Esophagus muscularis mucosa (tissue), 4 donors: ENCODE results near the gene SLC9A1.

Source experiments
- EP300 ChIP-seq: sonication (generic); formaldehyde crosslinking; IDR thresholded peaks from one replicate; pipeline ENCODE4 v1.6.1; 2017; ENCODE audit warnings: antibody characterized with exemption
- POLR2A ChIP-seq: fragments of 450-650 bp; IDR thresholded peaks from one replicate; pipeline ENCODE4 v1.6.1; 2017; ENCODE audit warnings: antibody characterized with exemption, moderate library complexity, mild to moderate bottlenecking, low read depth
- POLR2AphosphoS5 ChIP-seq, 2 donors: sonication (generic); formaldehyde crosslinking; IDR thresholded peaks; one replicate each; pipeline ENCODE4 v1.6.1; 2017; ENCODE audit warnings: antibody characterized with exemption in 2 of 2
- TF ChIP-seq, protein P1 (sequence below), 3 experiments: fragments of 200-600 bp in 2 of 3; fragments of 450-650 bp in 1 of 3; sonication (generic) in 2 of 3; IDR thresholded peaks; one replicate each; pipeline ENCODE4 v1.5.1; 2017 to 2019; ENCODE audit warnings: antibody characterized with exemption in 3 of 3, mild to moderate bottlenecking in 2 of 3, moderate library complexity in 1 of 3

DNA sequence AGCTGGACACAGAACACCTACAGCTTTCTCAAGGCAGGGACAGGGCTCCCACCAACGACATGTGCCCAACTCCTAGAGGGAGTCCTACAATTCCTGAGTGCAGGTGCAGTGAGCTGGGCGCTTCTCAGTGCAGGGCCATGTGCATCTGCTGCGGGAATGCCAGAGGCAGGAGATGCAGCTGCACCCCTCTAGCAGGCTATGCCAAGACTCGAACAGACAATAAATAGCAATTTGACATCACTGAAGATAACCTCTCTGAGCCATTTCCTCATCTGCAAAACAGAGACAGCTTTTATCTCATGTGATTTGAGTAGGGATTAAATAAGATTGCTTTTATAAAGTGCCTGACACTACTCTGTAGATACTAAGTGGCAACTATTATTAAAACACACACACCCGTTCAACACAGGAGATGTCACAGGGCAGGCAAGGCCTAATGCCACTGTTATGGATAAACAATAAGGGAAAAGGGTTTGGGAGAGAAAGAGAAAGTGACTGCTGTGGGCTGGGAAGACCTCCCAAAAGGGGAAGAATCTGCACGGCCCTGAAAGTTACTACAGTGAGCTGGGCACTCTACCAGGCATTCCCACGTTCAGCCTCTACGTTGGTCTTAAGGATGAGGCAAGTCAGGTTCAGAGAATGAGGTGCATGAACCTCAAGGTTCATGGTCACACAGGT is 5.7 kb downstream of the SLC9A1 start:
- TF ChIP-seq POLR2AphosphoS5 (IDR thresholded peaks at IDR 0.05) (no peak), POLR2A (no peak), EP300 (no peak)
- TF ChIP-seq, protein P1, sequence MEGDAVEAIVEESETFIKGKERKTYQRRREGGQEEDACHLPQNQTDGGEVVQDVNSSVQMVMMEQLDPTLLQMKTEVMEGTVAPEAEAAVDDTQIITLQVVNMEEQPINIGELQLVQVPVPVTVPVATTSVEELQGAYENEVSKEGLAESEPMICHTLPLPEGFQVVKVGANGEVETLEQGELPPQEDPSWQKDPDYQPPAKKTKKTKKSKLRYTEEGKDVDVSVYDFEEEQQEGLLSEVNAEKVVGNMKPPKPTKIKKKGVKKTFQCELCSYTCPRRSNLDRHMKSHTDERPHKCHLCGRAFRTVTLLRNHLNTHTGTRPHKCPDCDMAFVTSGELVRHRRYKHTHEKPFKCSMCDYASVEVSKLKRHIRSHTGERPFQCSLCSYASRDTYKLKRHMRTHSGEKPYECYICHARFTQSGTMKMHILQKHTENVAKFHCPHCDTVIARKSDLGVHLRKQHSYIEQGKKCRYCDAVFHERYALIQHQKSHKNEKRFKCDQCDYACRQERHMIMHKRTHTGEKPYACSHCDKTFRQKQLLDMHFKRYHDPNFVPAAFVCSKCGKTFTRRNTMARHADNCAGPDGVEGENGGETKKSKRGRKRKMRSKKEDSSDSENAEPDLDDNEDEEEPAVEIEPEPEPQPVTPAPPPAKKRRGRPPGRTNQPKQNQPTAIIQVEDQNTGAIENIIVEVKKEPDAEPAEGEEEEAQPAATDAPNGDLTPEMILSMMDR (IDR thresholded peaks at IDR 0.05): no peak
